Hepatocyte (in vitro differentiated cells): ENCODE measurements around the gene SERPINA6.
"Not testable (repeated sequence)": the region's sequence is repeated elsewhere in the genome, so short reads cannot be mapped to it uniquely, and the experiment has no call there.

Experiments used
- CTCF ChIP-seq: fragments of 200-600 bp; sonication (generic); IDR thresholded peaks from 2 replicates; pipeline ENCODE4 v1.5.1; 2016; ENCODE audit warnings: antibody characterized with exemption, mild to moderate bottlenecking; ENCODE audit not compliant: poor library complexity
- EZH2 ChIP-seq: fragments of 200-600 bp; sonication (generic); IDR thresholded peaks from 2 replicates; pipeline ENCODE4 v1.6.1; 2016; ENCODE audit warnings: antibody characterized with exemption, mild to moderate bottlenecking, borderline replicate concordance
- EZH2phosphoT487 ChIP-seq: fragments of 200-600 bp; sonication (generic); IDR thresholded peaks from one replicate; pipeline ENCODE4 v1.6.1; 2018; ENCODE audit warnings: antibody characterized with exemption, mild to moderate bottlenecking, low read depth, moderate library complexity; ENCODE audit not compliant: unreplicated experiment, severe bottlenecking

GRCh38 chr14:94369766-94370523, 46.8 kb upstream of the SERPINA6 start:
- not testable (repeated sequence) for TF ChIP-seq CTCF, EZH2, EZH2phosphoT487
